Measurements from ENCODE around the gene APLNR.
A peak's percentile ranks its signal among the peaks of the same experiment; 100 is the strongest.

The APLNR gene

GRCh38 chr11:57217053-57217452 lies 20.0 kb downstream of the APLNR start:
- DNase-seq (ENCODE audit: low spot score) = no peak

GRCh38 chr11:57216463-57216862 lies 20.6 kb downstream of the APLNR start:
- DNase-seq (ENCODE audit: low spot score) = no peak

- DNase-seq (ENCODE audit: low spot score) = no peak
These were observed 22.6 kb downstream of the APLNR start for GRCh38 chr11:57214494-57214893.

GRCh38 chr11:57214098-57214417 lies 23.0 kb downstream of the APLNR start:
- DNase-seq (ENCODE audit: low spot score) = no peak

- DNase-seq (ENCODE audit: low spot score) = no peak
These were observed 23.5 kb downstream of the APLNR start for GRCh38 chr11:57213342-57214097.

DNA sequence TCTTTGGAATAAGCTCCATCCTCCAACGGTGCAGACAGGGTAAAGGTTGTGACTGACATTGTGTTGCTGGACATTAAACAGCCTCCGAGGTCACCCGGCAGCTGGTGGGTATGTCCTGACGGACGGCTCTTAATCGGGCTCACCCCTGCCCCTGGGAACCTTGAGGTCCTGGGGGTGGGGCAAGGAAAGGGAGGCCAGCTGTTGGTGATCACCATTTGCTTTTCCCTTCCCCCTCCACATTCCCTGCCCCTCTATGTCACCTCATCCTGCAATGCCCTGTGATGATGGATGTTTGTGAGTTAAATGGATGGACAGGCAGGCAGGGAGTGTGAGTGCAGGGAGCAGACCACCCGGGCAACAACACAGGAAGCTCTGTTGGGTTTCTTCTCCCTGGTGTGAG lies 26.3 kb downstream of the APLNR start:
- no peak for DNase-seq (ENCODE audit: low spot score)

GRCh38 chr11:57207168-57207567 lies 29.9 kb downstream of the APLNR start:
- DNase-seq (ENCODE audit: low spot score) = no peak

GRCh38 chr11:57205041-57205641 lies 31.9 kb downstream of the APLNR start:
- peak; percentile 3 for DNase-seq (ENCODE audit: low spot score)

DNA sequence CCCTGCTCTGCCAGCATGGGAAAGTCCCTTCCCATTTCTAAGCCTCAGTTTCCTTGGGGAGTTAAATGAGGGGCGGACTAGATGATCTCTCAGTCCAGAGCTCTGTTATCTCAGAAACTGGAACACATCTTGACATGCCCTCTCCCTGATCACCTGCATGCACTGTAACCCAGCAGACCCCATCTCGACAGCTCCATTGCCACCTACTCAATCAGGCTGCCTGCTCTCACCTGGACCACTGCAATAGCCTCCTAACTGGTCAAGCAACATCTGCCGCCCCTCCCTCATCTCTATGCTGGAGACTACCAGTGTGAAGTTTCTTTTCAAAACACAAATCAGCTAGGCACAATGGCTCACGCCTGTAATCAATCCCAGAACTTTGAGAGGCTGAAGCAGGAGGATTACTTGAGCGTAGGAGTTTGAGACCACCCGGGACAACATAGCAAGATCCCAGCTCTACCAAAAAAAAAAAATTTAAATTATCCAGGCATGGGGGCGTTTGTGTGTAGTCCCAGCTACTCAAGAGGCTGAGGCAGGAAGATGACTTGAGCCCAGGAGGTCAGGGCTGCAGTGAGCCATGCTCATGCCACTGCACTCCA lies 33.1 kb downstream of the APLNR start:
- no peak for DNase-seq (ENCODE audit: low spot score)

DNA sequence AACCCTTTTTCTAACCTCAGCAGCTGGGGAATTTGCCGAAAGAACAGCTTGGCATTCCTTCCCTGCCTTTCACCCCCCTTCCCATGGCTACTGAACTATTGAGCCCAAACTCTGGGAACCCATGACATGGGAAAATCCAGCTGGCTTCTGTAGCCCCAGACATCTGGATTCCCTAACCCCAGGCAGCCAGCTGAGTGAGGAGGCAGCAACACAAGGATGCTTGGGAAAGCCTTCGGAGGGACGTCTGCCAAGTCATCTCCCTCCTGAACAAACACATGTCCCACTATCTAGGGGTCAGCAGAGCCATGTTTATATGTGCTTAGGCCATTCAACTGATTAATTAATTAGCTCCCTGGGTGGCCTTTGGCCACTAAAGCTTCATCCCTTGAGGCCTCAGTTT lies 33.7 kb downstream of the APLNR start:
- DNase-seq (ENCODE audit: low spot score) = no peak

GRCh38 chr11:57202281-57202680 lies 34.8 kb downstream of the APLNR start:
- no peak for DNase-seq (ENCODE audit: low spot score)

- no peak for DNase-seq (ENCODE audit: low spot score)
These were observed 36.1 kb downstream of the APLNR start for GRCh38 chr11:57200917-57201316.

DNA sequence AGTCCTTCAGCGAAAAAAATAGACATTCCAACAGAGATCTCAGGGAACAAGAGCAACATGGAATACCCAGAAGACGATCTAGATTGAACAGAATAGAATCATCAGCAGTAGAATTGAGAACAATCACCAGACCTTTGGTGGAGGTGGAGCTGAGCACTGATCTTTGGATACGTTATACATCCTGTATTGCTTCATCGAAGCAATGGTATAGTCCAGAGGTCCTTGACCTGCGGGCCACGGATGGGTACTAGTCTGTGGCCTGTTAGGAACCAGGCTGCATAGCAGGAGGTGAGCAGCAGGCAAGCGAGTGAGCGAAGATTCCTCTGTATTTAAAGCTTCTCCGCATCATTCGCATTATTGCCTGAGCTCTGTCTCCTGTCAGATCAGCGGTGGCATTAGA lies 37.7 kb downstream of the APLNR start:
- no peak for DNase-seq (ENCODE audit: low spot score)

- DNase-seq (ENCODE audit: low spot score) = no peak
These were observed 39.3 kb downstream of the APLNR start for GRCh38 chr11:57197762-57198161.

GRCh38 chr11:57196596-57196995 lies 40.5 kb downstream of the APLNR start:
- DNase-seq (ENCODE audit: low spot score) = no peak

DNA sequence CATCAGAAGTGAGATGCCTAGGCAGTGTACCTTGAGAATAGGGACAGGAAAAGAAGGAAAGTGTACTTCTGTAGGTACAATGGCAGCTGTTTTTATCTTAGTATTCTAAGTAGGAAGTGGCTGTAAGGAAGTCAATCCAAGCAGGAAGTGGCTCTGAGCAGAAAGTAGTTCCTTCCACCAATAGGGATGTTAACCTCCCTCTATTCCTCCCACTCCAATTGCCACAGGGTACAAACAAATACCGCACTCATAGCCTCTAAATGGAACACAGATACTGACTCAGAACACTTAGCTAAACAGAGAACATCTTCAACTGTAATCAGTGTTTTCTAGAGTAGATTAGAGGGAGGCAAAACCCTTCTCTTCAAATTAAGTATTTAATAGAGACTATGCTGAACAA lies 44.7 kb downstream of the APLNR start:
- DNase-seq (ENCODE audit: low spot score) = no peak

- no peak for DNase-seq (ENCODE audit: low spot score)
These were observed 45.5 kb downstream of the APLNR start for GRCh38 chr11:57191311-57192219.

GRCh38 chr11:57190548-57190947 lies 46.5 kb downstream of the APLNR start:
- no peak for DNase-seq (ENCODE audit: low spot score)

Measured in cerebellar cortex (tissue), 1 donor.